Right lobe of liver (tissue), 4 donors: ENCODE data around the gene AFAP1L1.

Experiments
- CTCF ChIP-seq, 4 donors: fragments of 200-600 bp in 3 of 4; fragments of 450-650 bp in 1 of 4; IDR thresholded peaks; one replicate each; pipeline versions ENCODE4 v1.5.1 to v1.8.0; 2016 to 2022; ENCODE audit warnings: antibody characterized with exemption in 4 of 4, mild to moderate bottlenecking in 2 of 4
- POLR2A ChIP-seq: fragments of 450-650 bp; IDR thresholded peaks from one replicate; pipeline ENCODE4 v1.6.1; 2017; ENCODE audit warnings: antibody characterized with exemption, mild to moderate bottlenecking
- donor health status: DM: no; HTN: no; CAD: no.
- donor health status: DM: no; HTN: no; CAD: no.
- donor health status: DM: no; HTN: yes; CAD: no.

- TF ChIP-seq CTCF (IDR thresholded peaks at IDR 0.05) (no peak), POLR2A (no peak)
These were observed 87.3 kb downstream of the AFAP1L1 start for GRCh38 chr5:149358868-149359495.
